DLD1 (cell line): Measurements from ENCODE around the gene TCEAL3.
"Not testable (repeated sequence)": the region's sequence is repeated elsewhere in the genome, so short reads cannot be mapped to it uniquely, and the experiment has no call there.

ENCODE experiments used
- in situ Hi-C: cut with HindIII; loops from 2 replicates; pipeline ENCODE4 v1.10.0; 2017; ENCODE audit warnings: low sequenced_read_pairs

The TCEAL3 gene

GRCh38 chrX:103607364-103608305, at the start of gene TCEAL3:
TSS of gene TCEAL3 (plus strand) at chrX:103607963. CDS start at chrX:103609065, 1,102 bp downstream.
- in situ Hi-C loops: no loop called here

GRCh38 chrX:103560256-103560655, 47.5 kb upstream of the TCEAL3 start:
- in situ Hi-C loops: no loop called here

GRCh38 chrX:103562801-103563200, 45.0 kb upstream of the TCEAL3 start:
- in situ Hi-C loops: no loop called here

GRCh38 chrX:103565197-103565596, 42.6 kb upstream of the TCEAL3 start:
- in situ Hi-C loops: no loop called here

- in situ Hi-C loops: no loop called here
These were observed 42.0 kb upstream of the TCEAL3 start for GRCh38 chrX:103565752-103566151.

- in situ Hi-C loops: no loop called here
These were observed 36.6 kb upstream of the TCEAL3 start for GRCh38 chrX:103571121-103571520.

- in situ Hi-C loops: no loop called here
These were observed 36.0 kb upstream of the TCEAL3 start for GRCh38 chrX:103571726-103572125.

GRCh38 chrX:103573202-103573601, 34.6 kb upstream of the TCEAL3 start:
- in situ Hi-C loops: no loop called here

- in situ Hi-C loops: no loop called here
These were observed 23.2 kb upstream of the TCEAL3 start for GRCh38 chrX:103584596-103584995.

GRCh38 chrX:103585411-103586313, 22.1 kb upstream of the TCEAL3 start, which contains the start of gene TCEAL4:
TSS of gene TCEAL4 (plus strand) at chrX:103585515. CDS start at chrX:103586676, 1,161 bp downstream.
- in situ Hi-C loops: no loop called here

- in situ Hi-C loops: no loop called here
These were observed 21.5 kb upstream of the TCEAL3 start for GRCh38 chrX:103586314-103586646.

- in situ Hi-C loops: no loop called here
These were observed 21.1 kb upstream of the TCEAL3 start for GRCh38 chrX:103586659-103587058.

- in situ Hi-C loops: not testable (repeated sequence)
These were observed 15.5 kb upstream of the TCEAL3 start for GRCh38 chrX:103592295-103592694.

- in situ Hi-C loops: not testable (repeated sequence)
These were observed 12.6 kb upstream of the TCEAL3 start for GRCh38 chrX:103595202-103595601.

- in situ Hi-C loops: no loop called here
These were observed 672 bp downstream of the TCEAL3 start for GRCh38 chrX:103608306-103608963.

- in situ Hi-C loops: no loop called here
These were observed 2.5 kb downstream of the TCEAL3 start for GRCh38 chrX:103610282-103610681.

GRCh38 chrX:103613362-103613890, 5.7 kb downstream of the TCEAL3 start:
- in situ Hi-C loops: no loop called here

- in situ Hi-C loops: no loop called here
These were observed 7.2 kb downstream of the TCEAL3 start for GRCh38 chrX:103614999-103615398.

GRCh38 chrX:103615781-103616371, 8.1 kb downstream of the TCEAL3 start:
- in situ Hi-C loops: no loop called here

GRCh38 chrX:103616676-103617186, 9.0 kb downstream of the TCEAL3 start:
- in situ Hi-C loops: no loop called here
